Activated naive CD4-positive, alpha-beta T cell treated with anti-CD3 and anti-CD28 coated beads, Interleukin-2, amount 50 U/mL, for 24 hours (primary cell): ENCODE data around the gene TUBA4B.
"Not testable (repeated sequence)": the region's sequence is repeated elsewhere in the genome, so short reads cannot be mapped to it uniquely, and the experiment has no call there.

ENCODE experiments used
- H3K27ac Mint-ChIP-seq: one replicate; pipeline ENCODE4 v1.8.0; 2021; ENCODE audit warnings: mild to moderate bottlenecking, mixed read lengths
- H3K27me3 Mint-ChIP-seq: one replicate; pipeline ENCODE4 v1.8.0; 2021; ENCODE audit warnings: mixed read lengths
- H3K36me3 Mint-ChIP-seq: one replicate; pipeline ENCODE4 v1.8.0; 2021; ENCODE audit warnings: mixed read lengths
- H3K4me1 Mint-ChIP-seq: one replicate; pipeline ENCODE4 v1.8.0; 2021; ENCODE audit warnings: mixed read lengths
- H3K4me3 Mint-ChIP-seq: one replicate; pipeline ENCODE4 v1.8.0; 2021; ENCODE audit warnings: mild to moderate bottlenecking, mixed read lengths
- H3K9me3 Mint-ChIP-seq: one replicate; pipeline ENCODE4 v1.8.0; 2021; ENCODE audit warnings: mixed read lengths

Gene TUBA4B

GRCh38 chr2:219277703-219278654 is 24.9 kb downstream of the TUBA4B start:
- Mint-ChIP-seq H3K27me3 (no peaks in the 10 kb centered on the region), H3K4me1 (peaks cover 45% of the 10 kb centered on the region), H3K9me3 (no peaks in the 10 kb centered on the region), H3K4me3 (peak overlapping the region; percentile 86), H3K36me3 (peaks cover 2% of the 10 kb centered on the region), H3K27ac (peak overlapping the region; percentile 89)

- Mint-ChIP-seq H3K4me1 (peaks cover 48% of the 10 kb centered on the region), H3K27ac (peak overlapping the region; percentile 96), H3K4me3 (peak overlapping the region; percentile 86), H3K36me3 (peaks cover 4% of the 10 kb centered on the region), H3K27me3 (no peaks in the 10 kb centered on the region), H3K9me3 (no peaks in the 10 kb centered on the region)
Measured at GRCh38 chr2:219278655-219279150, 25.7 kb downstream of the TUBA4B start.

- Mint-ChIP-seq H3K4me1 (peaks cover 48% of the 10 kb centered on the region), H3K9me3 (no peaks in the 10 kb centered on the region), H3K36me3 (peaks cover 6% of the 10 kb centered on the region), H3K4me3 (peak within 1 kb of the TSS; percentile 92), H3K27ac (peak within 1 kb of the TSS; percentile 96), H3K27me3 (no peaks in the 10 kb centered on the region)
Measured at GRCh38 chr2:219279151-219279915, 26.3 kb downstream of the TUBA4B start, which contains the start of gene DNAJB2. DNAJB2 (plus strand) TSS chr2:219279366; CDS start chr2:219279834, 468 bp downstream.

GRCh38 chr2:219279916-219280516 is 27.0 kb downstream of the TUBA4B start:
- H3K27me3 Mint-ChIP-seq = no peaks in the 10 kb centered on the region
- H3K27ac Mint-ChIP-seq = peak overlapping the region; percentile 91
- H3K9me3 Mint-ChIP-seq = no peaks in the 10 kb centered on the region
- peak overlapping the region; percentile 92 for H3K4me3 Mint-ChIP-seq
- peaks cover 48% of the 10 kb centered on the region for H3K4me1 Mint-ChIP-seq
- H3K36me3 Mint-ChIP-seq = peaks cover 6% of the 10 kb centered on the region

- peaks cover 51% of the 10 kb centered on the region for H3K4me1 Mint-ChIP-seq
Measured at GRCh38 chr2:219280651-219281050, 27.6 kb downstream of the TUBA4B start.

GRCh38 chr2:219281588-219281987 is 28.5 kb downstream of the TUBA4B start:
- Mint-ChIP-seq H3K4me1 (peaks cover 51% of the 10 kb centered on the region), H3K36me3 (peaks cover 6% of the 10 kb centered on the region), H3K9me3 (no peaks in the 10 kb centered on the region), H3K27ac (no peak overlapping the region), H3K27me3 (no peaks in the 10 kb centered on the region), H3K4me3 (no peak overlapping the region)

More at GRCh38 chr2:219280651-219281050, 27.6 kb downstream of the TUBA4B start:
- H3K36me3 Mint-ChIP-seq = peaks cover 6% of the 10 kb centered on the region
- no peaks in the 10 kb centered on the region for H3K9me3 Mint-ChIP-seq
- H3K27me3 Mint-ChIP-seq = no peaks in the 10 kb centered on the region
- peak overlapping the region; percentile 92 for H3K4me3 Mint-ChIP-seq
- no peak overlapping the region for H3K27ac Mint-ChIP-seq

GRCh38 chr2:219282375-219282774 is 29.3 kb downstream of the TUBA4B start:
- Mint-ChIP-seq H3K36me3 (peaks cover 6% of the 10 kb centered on the region), H3K9me3 (no peaks in the 10 kb centered on the region), H3K27ac (no peak overlapping the region), H3K4me1 (peaks cover 46% of the 10 kb centered on the region), H3K4me3 (no peak overlapping the region), H3K27me3 (no peaks in the 10 kb centered on the region)

- no peak overlapping the region for H3K4me3 Mint-ChIP-seq
- peaks cover 40% of the 10 kb centered on the region for H3K4me1 Mint-ChIP-seq
- H3K9me3 Mint-ChIP-seq = no peaks in the 10 kb centered on the region
- H3K27ac Mint-ChIP-seq = peak overlapping the region; percentile 86
- H3K36me3 Mint-ChIP-seq = peaks cover 6% of the 10 kb centered on the region
- no peaks in the 10 kb centered on the region for H3K27me3 Mint-ChIP-seq
Measured at GRCh38 chr2:219282943-219283581, 30.0 kb downstream of the TUBA4B start.

GRCh38 chr2:219284501-219285372 is 31.7 kb downstream of the TUBA4B start:
- Mint-ChIP-seq H3K36me3 (peaks cover 6% of the 10 kb centered on the region), H3K27ac (no peak overlapping the region), H3K4me3 (no peak overlapping the region), H3K4me1 (peaks cover 27% of the 10 kb centered on the region), H3K27me3 (no peaks in the 10 kb centered on the region), H3K9me3 (no peaks in the 10 kb centered on the region)

GRCh38 chr2:219285373-219285735 is 32.3 kb downstream of the TUBA4B start:
- Mint-ChIP-seq H3K4me3 (no peak overlapping the region), H3K4me1 (peaks cover 21% of the 10 kb centered on the region), H3K27me3 (no peaks in the 10 kb centered on the region), H3K9me3 (no peaks in the 10 kb centered on the region), H3K27ac (peak overlapping the region; percentile 62), H3K36me3 (peaks cover 6% of the 10 kb centered on the region)

- Mint-ChIP-seq H3K36me3 (peaks cover 6% of the 10 kb centered on the region), H3K27me3 (no peaks in the 10 kb centered on the region), H3K9me3 (no peaks in the 10 kb centered on the region), H3K4me1 (peaks cover 15% of the 10 kb centered on the region), H3K27ac (no peak overlapping the region), H3K4me3 (no peak overlapping the region)
Measured at GRCh38 chr2:219285894-219286425, 32.9 kb downstream of the TUBA4B start.

- no peaks in the 10 kb centered on the region for H3K27me3 Mint-ChIP-seq
- H3K4me1 Mint-ChIP-seq = peaks cover 9% of the 10 kb centered on the region
- H3K4me3 Mint-ChIP-seq = no peak overlapping the region
- no peaks in the 10 kb centered on the region for H3K9me3 Mint-ChIP-seq
- no peak overlapping the region for H3K27ac Mint-ChIP-seq
- H3K36me3 Mint-ChIP-seq = peaks cover 6% of the 10 kb centered on the region
Measured at GRCh38 chr2:219286436-219287115, 33.5 kb downstream of the TUBA4B start.

- H3K4me1 Mint-ChIP-seq, H3K27me3 Mint-ChIP-seq, H3K9me3 Mint-ChIP-seq, H3K4me3 Mint-ChIP-seq, H3K36me3 Mint-ChIP-seq, H3K27ac Mint-ChIP-seq: not testable (repeated sequence)
Measured at GRCh38 chr2:219287116-219287440, 34.0 kb downstream of the TUBA4B start.
